NCI-H774 (cell line): ENCODE results near the gene DAP.
"Not testable (repeated sequence)": the region's sequence is repeated elsewhere in the genome, so short reads cannot be mapped to it uniquely, and the experiment has no call there.

Experiments used
- DNase-seq: peaks from one replicate; lab custom pipeline; 2025; lab: John Stamatoyannopoulos, UW

Gene DAP

GRCh38 chr5:10761185-10761932 lies at the start of gene DAP:
Gene DAP, minus strand, starts transcription at chr5:10761234. Its CDS starts 166 bp downstream, at chr5:10761068.
- DNase-seq = peak; percentile 95

- DNase-seq = no peak
These were observed 47.6 kb upstream of the DAP start for GRCh38 chr5:10808347-10809226.

GRCh38 chr5:10801931-10802666 lies 41.1 kb upstream of the DAP start:
- no peak for DNase-seq

- no peak for DNase-seq
These were observed 39.8 kb upstream of the DAP start for GRCh38 chr5:10800852-10801251.

- no peak for DNase-seq
These were observed 36.2 kb upstream of the DAP start for GRCh38 chr5:10797261-10797660.

- DNase-seq = no peak
These were observed 32.8 kb upstream of the DAP start for GRCh38 chr5:10793785-10794184.

GRCh38 chr5:10792336-10792735 lies 31.3 kb upstream of the DAP start:
- no peak for DNase-seq

- no peak for DNase-seq
These were observed 28.7 kb upstream of the DAP start for GRCh38 chr5:10789726-10790125.

- no peak for DNase-seq
These were observed 28.0 kb upstream of the DAP start for GRCh38 chr5:10789021-10789420.

- no peak for DNase-seq
These were observed 27.3 kb upstream of the DAP start for GRCh38 chr5:10788358-10788757.

- no peak for DNase-seq
These were observed 25.8 kb upstream of the DAP start for GRCh38 chr5:10786835-10787234.

- not testable (repeated sequence) for DNase-seq
These were observed 19.2 kb upstream of the DAP start for GRCh38 chr5:10780208-10780607.

- no peak for DNase-seq
These were observed 18.6 kb upstream of the DAP start for GRCh38 chr5:10779592-10779991.

GRCh38 chr5:10778179-10778910 lies 17.3 kb upstream of the DAP start:
- DNase-seq = no peak

- no peak for DNase-seq
These were observed 14.6 kb upstream of the DAP start for GRCh38 chr5:10775646-10776045.

- DNase-seq = no peak
These were observed 12.0 kb upstream of the DAP start for GRCh38 chr5:10772901-10773585.

GRCh38 chr5:10768328-10768899 lies 7.4 kb upstream of the DAP start:
- no peak for DNase-seq

- DNase-seq = no peak
These were observed 1.9 kb upstream of the DAP start for GRCh38 chr5:10762776-10763500.

GRCh38 chr5:10761933-10762775 lies 1.1 kb upstream of the DAP start:
- DNase-seq = no peak

- DNase-seq = no peak
These were observed 181 bp downstream of the DAP start for GRCh38 chr5:10760921-10761184.
